H1 (cell line): Measurements from ENCODE around the gene VWA2. TPM values are rescaled to one million over a fixed set of nuclear protein-coding genes. Genes with fewer than 3 reads are reported as not detected.

Experiments
- BRCA1 ChIP-seq: IDR thresholded peaks from 2 replicates; pipeline ENCODE4 v1.6.1; 2012; ENCODE audit warnings: low read depth, low read length, improper control_type of control experiment
- CHD2 ChIP-seq: IDR thresholded peaks from 2 replicates; pipeline ENCODE4 v1.6.1; 2012; ENCODE audit warnings: low read length, improper control_type of control experiment
- HDAC2 ChIP-seq, 2 experiments: fragments of 300-600 bp in 1 of 2; sonication (generic) in 1 of 2; IDR thresholded peaks; 2 replicates each; pipeline ENCODE4 v1.6.1; 2011 to 2012; ENCODE audit warnings: low read depth in 2 of 2, low read length in 2 of 2, mild to moderate bottlenecking in 2 of 2, moderate library complexity in 2 of 2, borderline replicate concordance in 1 of 2, inconsistent platforms in 1 of 2
- KDM1A ChIP-seq: fragments of 200-600, 300-600 bp; sonication (generic); IDR thresholded peaks from 2 replicates; pipeline ENCODE4 v1.7.1; 2016; ENCODE audit warnings: mild to moderate bottlenecking, low read length, borderline replicate concordance
- NANOG ChIP-seq: IDR thresholded peaks from 2 replicates; pipeline ENCODE4 v1.6.1; 2011; ENCODE audit warnings: low read length, low read depth, mild to moderate bottlenecking, inconsistent platforms; ENCODE audit not compliant: insufficient read depth, poor library complexity, severe bottlenecking
- SP2 ChIP-seq: IDR thresholded peaks from 2 replicates; pipeline ENCODE4 v1.6.1; 2012; ENCODE audit warnings: mild to moderate bottlenecking, low read length, inconsistent platforms
- polyA plus RNA-seq, 7 experiments: library from polyadenylated mRNA; depleted of rRNA in 3 of 7; stranded (reverse) in 5 of 7; unstranded in 2 of 7; fragments of >200 nt in 5 of 7; fragments of 200-250 nt in 2 of 7; gene quantifications; 1 replicate in 5 of 7; 2 replicates in 1 of 7; 4 replicates in 1 of 7; pipeline versions ENCODE4 v1.2.1 to v1.2.3, GENCODE V29; 2011 to 2013; ENCODE audit warnings: missing spikeins in 2 of 7, mixed read lengths in 2 of 7
- total RNA-seq: library from RNA; stranded (reverse); fragmentation: NEBNext Ultra II Directional; extraction: Animal tissue kit (Norgen Biotek cat#: 25700); gene quantifications from 2 replicates; pipeline ENCODE4 v1.2.1, GENCODE V29; 2021

Gene VWA2
- total and polyA plus RNA-seq, 2 of the 8 experiments (the other 6 are each of a cell fraction or from before 2014, with no cell fraction given) = 2.8 to 2.9 TPM

GRCh38 chr10:114250236-114250635 is 11.2 kb downstream of the VWA2 start (continued):
- TF ChIP-seq KDM1A (no peak), NANOG (no peak), CHD2 (no peak), BRCA1 (no peak), SP2 (no peak), HDAC2 (IDR thresholded peaks at IDR 0.05; ENCODE audit: borderline replicate concordance in 1 of 2, low read depth in 2 of 2, low read length in 2 of 2) (no peak)
